ENCODE measurements around the gene OGA.

Gene OGA

DNA sequence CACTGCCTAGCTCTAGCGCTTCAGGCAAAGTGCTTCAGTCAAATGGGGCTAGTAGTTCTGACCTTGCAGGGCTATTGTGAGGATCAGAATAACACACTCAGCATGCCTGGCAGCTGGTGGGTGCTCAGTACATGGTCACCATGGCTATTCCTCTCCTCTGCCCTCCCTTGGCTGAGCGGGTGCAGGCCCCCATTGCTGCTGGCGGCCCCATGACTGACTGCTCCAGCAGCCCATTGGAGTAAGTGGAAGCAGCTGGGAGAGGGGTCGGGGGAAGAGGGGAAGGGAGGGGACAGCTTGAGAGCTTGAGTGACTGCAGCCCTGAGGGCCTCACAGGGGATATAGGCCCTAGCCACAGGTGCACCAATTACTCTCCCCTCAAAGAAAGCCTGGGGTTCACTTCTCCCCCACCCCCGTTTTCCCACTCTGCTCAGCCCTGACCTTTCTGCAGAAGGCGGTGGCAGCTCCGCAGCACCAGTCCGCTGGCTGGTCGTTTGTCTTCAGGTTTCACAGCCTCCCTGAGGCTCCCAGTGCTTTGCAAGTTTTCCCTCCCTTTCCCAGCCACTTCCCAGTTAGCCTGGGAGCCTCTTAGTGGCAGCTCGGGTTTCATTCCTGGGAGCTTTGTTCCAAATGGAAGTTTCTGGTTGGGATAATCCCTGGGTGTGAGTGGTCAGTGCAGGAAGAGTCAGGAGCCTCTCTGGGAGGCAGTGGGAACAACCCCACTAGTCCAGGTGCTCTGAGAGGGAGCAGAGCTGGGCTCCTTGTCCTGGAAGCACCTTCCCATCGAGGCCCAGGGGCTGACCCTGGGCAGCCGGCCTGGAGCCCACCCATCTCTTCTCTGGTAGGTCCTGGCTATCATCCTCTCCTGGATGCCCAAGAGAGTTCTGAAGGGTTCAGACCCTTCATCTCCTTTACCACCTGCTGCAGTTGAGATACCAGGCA lies 58.7 kb downstream of the OGA start:
- no peak for DNase-seq (ENCODE audit: low read depth)

DNA sequence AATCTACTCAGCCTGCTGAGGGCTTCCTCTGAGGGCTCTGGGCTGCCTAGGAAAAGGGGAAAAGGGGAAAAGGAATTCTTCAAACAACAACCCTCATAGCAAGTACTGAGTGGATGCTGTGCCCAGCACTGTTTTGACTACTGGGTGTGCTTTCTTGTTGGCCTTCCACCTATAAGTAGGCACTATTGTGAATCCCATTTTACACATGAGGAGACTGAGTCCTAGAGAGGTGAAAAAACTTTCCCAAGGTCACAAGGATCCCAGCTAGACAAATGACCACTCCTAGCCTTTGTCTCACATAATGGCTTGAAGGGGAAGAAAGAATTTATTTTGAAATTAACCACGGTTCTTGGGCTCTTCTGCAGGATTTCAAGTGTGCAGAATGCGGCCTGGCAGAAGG lies 59.4 kb downstream of the OGA start:
- DNase-seq (ENCODE audit: low read depth), result no peak

DNA sequence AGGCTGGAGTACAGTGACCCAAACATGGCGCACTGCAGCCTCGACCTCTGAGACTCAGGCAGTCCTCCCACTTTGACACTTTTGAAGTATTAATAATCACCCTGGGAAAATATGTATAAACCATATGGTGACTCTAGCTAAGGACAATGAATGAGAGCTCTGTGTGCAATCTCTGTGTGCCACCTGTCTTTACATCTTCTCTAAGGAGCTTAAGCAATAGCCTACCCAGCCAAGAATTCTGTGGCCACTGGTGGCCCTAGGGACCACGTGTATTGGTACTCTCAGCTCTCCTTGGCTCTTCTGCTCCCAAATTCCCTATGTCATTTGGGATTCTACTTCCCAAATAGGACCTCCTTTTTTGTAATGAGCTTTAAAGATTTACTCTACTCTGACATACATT lies 66.0 kb downstream of the OGA start:
- DNase-seq (ENCODE audit: low read depth), result no peak

DNA sequence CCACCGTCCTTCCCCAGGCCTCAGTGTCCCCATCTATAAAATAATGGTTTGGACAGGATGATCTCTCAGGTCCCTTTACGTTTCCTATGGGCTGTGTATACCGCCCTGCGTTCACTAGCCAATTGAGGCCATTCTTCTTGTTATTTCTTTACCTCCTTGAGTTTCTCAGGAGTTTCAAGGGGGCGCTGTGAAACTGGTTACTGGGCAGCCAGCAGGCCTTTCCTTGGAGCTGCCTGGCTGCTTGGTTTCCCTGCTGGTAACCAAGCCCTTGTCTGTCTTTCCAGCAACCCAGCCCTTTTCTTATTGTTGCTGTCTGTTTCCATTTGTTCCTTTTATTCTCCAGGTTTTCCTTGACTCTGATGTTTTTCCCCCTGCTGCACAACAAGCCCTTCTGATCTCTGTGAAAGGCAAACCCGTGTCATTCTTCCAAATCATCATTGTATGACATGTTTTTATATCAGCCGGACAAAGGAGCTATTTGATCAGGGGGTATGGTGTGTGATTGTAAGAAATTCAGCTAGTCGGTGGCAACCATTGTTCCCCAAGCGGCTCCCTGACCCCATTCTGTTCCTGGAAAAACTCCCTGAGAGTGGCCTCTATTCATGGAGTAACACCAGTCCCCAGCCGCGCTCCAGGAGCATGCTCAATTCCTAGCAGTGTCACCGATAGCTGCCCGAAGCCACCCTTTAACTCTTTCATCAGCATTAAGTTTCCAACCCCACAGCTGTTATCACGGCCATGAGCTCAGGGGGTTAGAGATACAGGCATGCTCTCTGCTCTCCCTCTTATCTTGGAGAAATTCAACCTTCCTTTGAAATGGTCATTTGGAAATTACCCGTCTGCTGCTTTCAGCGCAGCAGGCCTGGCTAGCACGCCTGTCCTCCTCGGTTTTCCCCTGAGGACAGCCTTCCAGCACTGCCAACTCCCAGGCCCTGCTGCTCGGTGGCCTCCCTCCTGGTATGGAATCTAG lies 68.9 kb downstream of the OGA start:
- DNase-seq (ENCODE audit: low read depth), result no peak

DNA sequence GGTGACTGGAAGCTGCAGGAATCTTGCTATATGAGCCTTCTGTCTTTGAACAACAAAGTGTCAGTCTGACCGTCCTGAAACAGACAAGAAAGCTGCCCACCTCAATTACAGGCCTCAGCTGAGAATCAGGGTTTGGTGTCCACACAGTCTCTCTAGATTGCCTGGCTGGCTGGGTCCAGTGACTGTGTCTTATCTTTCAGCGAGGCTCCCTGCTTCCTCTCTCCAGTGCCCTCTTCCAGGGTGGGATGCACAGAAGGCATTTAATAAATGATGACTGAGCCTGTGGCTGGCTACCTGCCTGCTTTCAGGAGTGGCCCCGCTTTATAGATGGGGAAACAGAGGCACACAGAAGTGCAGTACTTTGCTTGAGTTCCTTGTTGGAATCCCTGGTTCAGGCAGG lies 69.7 kb downstream of the OGA start:
- no peak for DNase-seq (ENCODE audit: low read depth)

DNA sequence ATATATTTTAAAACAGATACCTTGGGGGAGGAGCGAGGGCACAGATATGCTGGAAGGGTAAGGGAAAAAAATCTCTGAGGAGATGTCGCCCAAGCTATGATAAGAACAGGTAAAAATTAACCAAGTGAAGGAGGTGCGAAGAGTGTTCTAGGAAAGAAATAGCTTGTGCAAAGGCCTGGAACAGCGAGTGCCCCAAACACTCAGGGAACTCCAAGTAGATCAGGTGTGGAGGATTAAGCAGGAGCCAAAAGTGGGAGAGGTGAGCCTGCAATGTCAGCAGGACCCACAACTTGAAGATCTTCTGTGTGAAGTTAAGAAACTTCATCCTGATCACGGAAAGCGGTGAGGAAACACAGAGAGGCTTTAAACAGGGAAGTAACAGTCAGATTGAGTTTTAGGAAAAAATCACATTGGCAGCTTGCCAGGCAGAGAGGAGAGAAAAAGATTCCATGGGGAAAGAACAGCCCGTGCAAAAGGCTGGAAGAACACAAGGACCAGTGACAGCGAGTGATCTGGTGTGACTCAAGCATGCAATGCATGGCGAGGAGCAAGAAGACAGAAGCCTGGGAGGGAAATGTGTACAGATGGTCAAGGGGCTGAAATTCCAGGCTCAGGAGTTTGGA lies 73.1 kb downstream of the OGA start:
- DNase-seq (ENCODE audit: low read depth), result no peak

DNA sequence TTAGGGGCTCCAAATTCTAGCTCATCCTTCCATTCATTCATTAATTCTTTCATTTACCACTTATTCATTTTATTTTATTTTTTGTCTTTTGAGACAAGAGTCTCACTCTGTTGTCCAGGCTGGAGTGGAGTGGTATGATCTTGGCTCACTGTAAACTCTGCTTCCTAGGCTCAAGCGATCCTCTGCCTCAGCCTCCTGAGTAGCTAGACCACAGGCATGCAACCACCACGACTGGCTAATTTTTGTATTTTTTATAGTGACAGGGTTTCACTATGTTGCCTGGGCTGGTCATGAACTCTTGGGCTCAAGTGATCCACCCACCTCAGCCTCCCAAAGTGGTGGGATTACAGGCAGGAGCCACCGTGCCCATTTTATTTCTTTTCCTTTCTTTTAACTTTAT lies 74.0 kb downstream of the OGA start:
- DNase-seq (ENCODE audit: low read depth), result no peak

DNA sequence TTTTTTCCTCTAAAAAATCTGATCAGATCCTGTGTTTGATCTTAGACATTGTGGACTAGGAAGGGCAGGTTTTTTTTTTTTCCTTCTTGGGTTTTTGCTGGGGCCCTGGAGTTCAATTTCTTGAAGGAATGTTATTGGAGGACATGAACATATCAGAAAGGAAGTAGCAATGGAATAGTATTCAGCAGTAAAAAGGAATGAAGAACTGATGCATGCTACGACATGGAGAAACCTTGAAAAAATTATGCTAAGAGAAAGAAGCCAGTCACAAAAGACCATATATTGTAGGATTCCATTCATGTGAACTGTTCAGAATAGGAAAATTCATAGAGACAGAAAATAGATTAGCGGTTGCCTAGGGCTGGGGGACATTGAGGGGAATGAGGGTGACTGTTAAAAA lies 76.3 kb downstream of the OGA start:
- DNase-seq (ENCODE audit: low read depth), result no peak

DNA sequence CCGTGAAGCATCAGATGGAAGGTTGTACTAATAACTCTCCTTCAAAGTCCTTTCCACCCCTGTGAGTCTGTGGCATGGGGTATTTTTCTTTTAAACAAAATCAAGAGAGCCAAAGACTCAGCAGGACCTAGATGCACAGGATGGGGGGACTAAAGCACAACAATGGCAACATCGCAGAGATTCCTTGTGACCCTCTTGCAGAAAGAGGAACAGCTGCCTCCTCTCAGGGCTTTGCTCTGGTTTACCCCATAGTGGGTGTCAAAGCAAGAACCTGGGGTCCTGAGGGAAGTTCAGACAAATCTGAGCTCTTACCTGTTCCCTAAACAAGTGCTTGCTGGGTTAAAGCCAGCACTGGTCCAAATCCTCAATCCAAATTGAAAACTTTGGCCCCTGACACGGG lies 81.6 kb downstream of the OGA start:
- DNase-seq (ENCODE audit: low read depth), result no peak
